Right lobe of liver (tissue), 4 donors: Measurements from ENCODE around the gene NMNAT2.

ENCODE experiments used
- POLR2A ChIP-seq: fragments of 450-650 bp; IDR thresholded peaks from one replicate; pipeline ENCODE4 v1.6.1; 2017; ENCODE audit warnings: antibody characterized with exemption, mild to moderate bottlenecking
- TF ChIP-seq, protein P1 (sequence below), 4 donors: fragments of 200-600 bp in 3 of 4; fragments of 450-650 bp in 1 of 4; IDR thresholded peaks; one replicate each; pipeline versions ENCODE4 v1.5.1 to v1.8.0; 2016 to 2022; ENCODE audit warnings: antibody characterized with exemption in 4 of 4, mild to moderate bottlenecking in 2 of 4
- donor health status: DM: no; HTN: no; CAD: no.
- donor health status: DM: no; HTN: no; CAD: no.
- donor health status: DM: no; HTN: yes; CAD: no.

GRCh38 chr1:183460596-183460995 lies 42.4 kb upstream of the NMNAT2 start:
- TF ChIP-seq, protein P1, sequence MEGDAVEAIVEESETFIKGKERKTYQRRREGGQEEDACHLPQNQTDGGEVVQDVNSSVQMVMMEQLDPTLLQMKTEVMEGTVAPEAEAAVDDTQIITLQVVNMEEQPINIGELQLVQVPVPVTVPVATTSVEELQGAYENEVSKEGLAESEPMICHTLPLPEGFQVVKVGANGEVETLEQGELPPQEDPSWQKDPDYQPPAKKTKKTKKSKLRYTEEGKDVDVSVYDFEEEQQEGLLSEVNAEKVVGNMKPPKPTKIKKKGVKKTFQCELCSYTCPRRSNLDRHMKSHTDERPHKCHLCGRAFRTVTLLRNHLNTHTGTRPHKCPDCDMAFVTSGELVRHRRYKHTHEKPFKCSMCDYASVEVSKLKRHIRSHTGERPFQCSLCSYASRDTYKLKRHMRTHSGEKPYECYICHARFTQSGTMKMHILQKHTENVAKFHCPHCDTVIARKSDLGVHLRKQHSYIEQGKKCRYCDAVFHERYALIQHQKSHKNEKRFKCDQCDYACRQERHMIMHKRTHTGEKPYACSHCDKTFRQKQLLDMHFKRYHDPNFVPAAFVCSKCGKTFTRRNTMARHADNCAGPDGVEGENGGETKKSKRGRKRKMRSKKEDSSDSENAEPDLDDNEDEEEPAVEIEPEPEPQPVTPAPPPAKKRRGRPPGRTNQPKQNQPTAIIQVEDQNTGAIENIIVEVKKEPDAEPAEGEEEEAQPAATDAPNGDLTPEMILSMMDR (IDR thresholded peaks at IDR 0.05) = no peak
- TF ChIP-seq POLR2A = no peak
